ENCODE measurements around the gene GOLGA7B.
"Not testable (repeated sequence)": the region's sequence is repeated elsewhere in the genome, so short reads cannot be mapped to it uniquely, and the experiment has no call there.

The GOLGA7B gene

GRCh38 chr10:97836446-97836845 is 13.2 kb upstream of the GOLGA7B start:
- ATAC-seq (no peak), DNase-seq (no peak)

- ATAC-seq = no peak
- no peak for DNase-seq
Observed at GRCh38 chr10:97838091-97838490, 11.6 kb upstream of the GOLGA7B start.

GRCh38 chr10:97841166-97841565 is 8.5 kb upstream of the GOLGA7B start:
- not testable (repeated sequence) for ATAC-seq, DNase-seq

- ATAC-seq, DNase-seq: not testable (repeated sequence)
Observed at GRCh38 chr10:97842114-97842513, 7.5 kb upstream of the GOLGA7B start.

GRCh38 chr10:97842656-97843280 is 6.9 kb upstream of the GOLGA7B start:
- DNase-seq (no peak), ATAC-seq (no peak)

GRCh38 chr10:97843281-97843671 is 6.4 kb upstream of the GOLGA7B start:
- ATAC-seq (no peak), DNase-seq (no peak)

- ATAC-seq, DNase-seq: not testable (repeated sequence)
Observed at GRCh38 chr10:97843972-97844371, 5.7 kb upstream of the GOLGA7B start.

- DNase-seq (no peak), ATAC-seq (no peak)
Observed at GRCh38 chr10:97844678-97845077, 5.0 kb upstream of the GOLGA7B start.

- DNase-seq (no peak), ATAC-seq (peak; percentile 4)
Observed at GRCh38 chr10:97849103-97849686, 448 bp upstream of the GOLGA7B start.

GRCh38 chr10:97850446-97850845 is 803 bp downstream of the GOLGA7B start:
- ATAC-seq = no peak
- DNase-seq = no peak

GRCh38 chr10:97851341-97852001 is 1.8 kb downstream of the GOLGA7B start:
- no peak for DNase-seq
- peak; percentile 68 for ATAC-seq

- ATAC-seq = no peak
- no peak for DNase-seq
Observed at GRCh38 chr10:97852277-97852676, 2.6 kb downstream of the GOLGA7B start.

- ATAC-seq (no peak), DNase-seq (no peak)
Observed at GRCh38 chr10:97852840-97853405, 3.3 kb downstream of the GOLGA7B start.

- no peak for DNase-seq
- ATAC-seq = no peak
Observed at GRCh38 chr10:97854743-97855142, 5.1 kb downstream of the GOLGA7B start.

- no peak for DNase-seq
- ATAC-seq = peak; percentile 79
Observed at GRCh38 chr10:97858001-97858439, 8.4 kb downstream of the GOLGA7B start.

- peak; percentile 57 for ATAC-seq
- no peak for DNase-seq
Observed at GRCh38 chr10:97861097-97861750, 11.6 kb downstream of the GOLGA7B start.

- ATAC-seq (no peak), DNase-seq (no peak)
Observed at GRCh38 chr10:97861924-97862323, 12.3 kb downstream of the GOLGA7B start.

- DNase-seq = no peak
- ATAC-seq = no peak
Observed at GRCh38 chr10:97863808-97864207, 14.2 kb downstream of the GOLGA7B start.

- ATAC-seq (no peak), DNase-seq (no peak)
Observed at GRCh38 chr10:97865488-97865887, 15.8 kb downstream of the GOLGA7B start.

- no peak for DNase-seq
- no peak for ATAC-seq
Observed at GRCh38 chr10:97866524-97867219, 17.0 kb downstream of the GOLGA7B start.

- ATAC-seq = no peak
- DNase-seq = no peak
Observed at GRCh38 chr10:97867220-97867800, 17.7 kb downstream of the GOLGA7B start.
